GM21528 (cell line): Measurements from ENCODE around the gene FAM89A.

Source experiments
- ATAC-seq: cut with Tn5 transposase; IDR thresholded peaks from one replicate; pipeline ENCODE4 v1.9.1; 2021; ENCODE audit warnings: mild to moderate bottlenecking, moderate library complexity; ENCODE audit not compliant: unreplicated experiment, low FRiP score

Gene FAM89A

GRCh38 chr1:230972855-230973271 is 67.2 kb downstream of the FAM89A start:
- ATAC-seq, result peak; percentile 72

GRCh38 chr1:230971771-230972170 is 68.3 kb downstream of the FAM89A start:
- ATAC-seq, result no peak

DNA sequence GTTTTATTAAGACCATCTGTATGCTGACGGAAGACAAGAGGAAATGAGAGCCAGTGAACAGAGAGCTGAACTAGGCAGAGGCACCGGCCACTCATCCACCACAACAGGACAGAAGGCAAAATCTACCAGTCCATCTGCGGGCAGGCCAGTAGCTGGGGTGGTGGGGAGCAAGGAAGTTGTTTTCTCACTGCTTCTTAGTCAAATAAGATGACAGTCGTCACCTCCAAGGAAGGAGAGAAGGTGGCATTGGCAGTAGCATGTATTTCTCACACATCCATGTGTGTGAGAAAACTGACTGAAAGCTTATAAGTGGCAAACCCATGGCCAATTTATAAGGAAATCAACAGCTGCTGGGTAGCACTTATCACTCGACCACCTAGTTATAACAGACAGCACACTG is 69.6 kb downstream of the FAM89A start:
- no peak for ATAC-seq
